Suppressor macrophage treated with lipopolysaccharide for 1 hour (primary cell): ENCODE results near the gene KRTAP4-3.
"Not testable (repeated sequence)": the region's sequence is repeated elsewhere in the genome, so short reads cannot be mapped to it uniquely, and the experiment has no call there.

Source experiments
- DNase-seq, 3 donors: peaks; one replicate each; pipeline ENCODE4 v3.0.0-alpha.2; 2020 to 2022

Gene KRTAP4-3

DNA sequence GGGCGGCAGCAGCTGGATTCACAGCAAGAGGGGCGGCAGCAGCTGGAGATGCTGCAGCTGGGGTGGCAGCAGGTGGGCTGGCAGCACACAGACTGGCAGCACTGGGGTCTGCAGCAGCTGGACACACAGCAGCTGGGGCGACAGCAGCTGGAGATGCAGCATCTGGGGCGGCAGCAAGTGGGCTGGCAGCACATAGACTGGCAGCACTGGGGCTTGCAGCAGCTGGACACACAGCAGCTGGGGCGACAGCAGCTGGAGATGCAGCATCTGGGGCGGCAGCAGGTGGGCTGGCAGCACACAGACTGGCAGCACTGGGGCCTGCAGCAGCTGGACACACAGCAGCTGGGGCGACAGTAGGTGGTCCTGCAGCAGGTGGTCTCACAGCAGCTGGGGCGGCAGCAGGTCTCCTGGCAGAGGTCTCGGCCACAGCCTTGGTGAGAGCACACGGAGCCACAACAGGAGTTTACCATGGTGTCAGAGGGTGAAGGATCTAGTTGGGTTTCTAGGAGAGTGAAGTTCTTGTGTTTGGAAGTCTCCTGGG lies 50.1 kb downstream of the KRTAP4-3 start, which contains the start of gene KRTAP4-11:
Gene KRTAP4-11 (minus strand): TSS at position 528 of the 541 bp plus-strand sequence. CDS start 58 bp downstream, at position 470.
- not testable (repeated sequence) for DNase-seq
